ENCODE results near the gene GPN3.
"Not testable (repeated sequence)": the region's sequence is repeated elsewhere in the genome, so short reads cannot be mapped to it uniquely, and the experiment has no call there.

GPN3 gene

GRCh38 chr12:110436231-110436630 lies 31.8 kb downstream of the GPN3 start:
- no peak for DNase-seq

- DNase-seq, result no peak
Measured at GRCh38 chr12:110431957-110432587, 36.0 kb downstream of the GPN3 start.

GRCh38 chr12:110429676-110430075 lies 38.4 kb downstream of the GPN3 start:
- not testable (repeated sequence) for DNase-seq

- DNase-seq, result no peak
Measured at GRCh38 chr12:110426406-110426805, 41.7 kb downstream of the GPN3 start.

GRCh38 chr12:110424237-110424636 lies 43.8 kb downstream of the GPN3 start:
- no peak for DNase-seq

GRCh38 chr12:110421701-110422100 lies 46.4 kb downstream of the GPN3 start:
- no peak for DNase-seq

GRCh38 chr12:110421159-110421661 lies 46.8 kb downstream of the GPN3 start:
- DNase-seq, result no peak

GRCh38 chr12:110420644-110421043 lies 47.4 kb downstream of the GPN3 start:
- not testable (repeated sequence) for DNase-seq

GRCh38 chr12:110417113-110417512 lies 50.9 kb downstream of the GPN3 start:
- DNase-seq, result not testable (repeated sequence)

- DNase-seq, result not testable (repeated sequence)
Measured at GRCh38 chr12:110410086-110410485, 58.0 kb downstream of the GPN3 start.

- DNase-seq, result not testable (repeated sequence)
Measured at GRCh38 chr12:110405126-110405662, 62.9 kb downstream of the GPN3 start.

GRCh38 chr12:110403976-110404682 lies 63.9 kb downstream of the GPN3 start:
- peak; percentile 75 for DNase-seq

GRCh38 chr12:110403146-110403975 lies 64.7 kb downstream of the GPN3 start, which contains the start of gene ANAPC7:
ANAPC7 (minus strand) TSS chr12:110403708; CDS start chr12:110403627, 81 bp downstream.
- peak; percentile 80 to 82 for DNase-seq
